Astrocyte of the hippocampus (primary cell): ENCODE results near the gene RAB38.

Experiments used
- DNase-seq: peaks from one replicate; pipeline ENCODE4 v3.0.0; 2011; ENCODE audit warnings: low read depth, low spot score

The RAB38 gene

DNA sequence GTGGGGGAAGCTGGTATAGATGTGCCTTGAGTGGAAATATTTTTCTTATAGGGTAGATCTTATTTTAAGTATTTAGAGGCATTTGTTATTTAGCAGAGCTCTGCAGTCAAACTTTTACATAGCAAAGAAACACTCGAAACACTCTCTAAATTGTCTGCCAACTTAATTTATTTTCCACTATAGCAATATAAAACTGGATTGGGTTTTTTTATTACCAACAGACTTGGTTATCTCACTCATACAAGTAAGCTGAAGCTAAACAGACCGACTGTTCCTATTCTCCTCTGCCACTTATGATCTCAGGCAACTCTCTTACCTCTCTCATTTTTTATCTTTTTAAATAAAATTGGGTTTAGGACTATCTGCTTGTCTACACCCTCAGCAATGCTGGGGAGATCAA lies 4.6 kb downstream of the RAB38 start:
- no peak for DNase-seq

DNA sequence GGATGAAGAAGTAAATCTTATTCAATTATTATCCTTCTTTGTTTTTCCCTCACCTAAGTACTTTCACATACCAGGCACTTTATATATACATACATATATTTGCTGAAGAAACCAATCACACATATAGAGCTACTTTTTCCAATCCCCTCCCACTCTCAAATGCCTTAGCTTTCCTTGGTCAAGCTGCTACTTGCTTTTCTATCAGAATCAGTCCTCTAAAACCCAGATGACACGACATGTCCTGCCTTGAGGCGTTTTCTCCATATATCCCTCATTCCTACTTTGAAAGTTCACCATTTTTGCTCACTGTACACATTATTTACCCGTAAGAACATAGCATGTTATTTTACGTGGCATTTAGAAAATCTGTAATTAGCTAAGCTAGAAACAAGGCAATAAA lies 5.4 kb downstream of the RAB38 start:
- no peak for DNase-seq

DNA sequence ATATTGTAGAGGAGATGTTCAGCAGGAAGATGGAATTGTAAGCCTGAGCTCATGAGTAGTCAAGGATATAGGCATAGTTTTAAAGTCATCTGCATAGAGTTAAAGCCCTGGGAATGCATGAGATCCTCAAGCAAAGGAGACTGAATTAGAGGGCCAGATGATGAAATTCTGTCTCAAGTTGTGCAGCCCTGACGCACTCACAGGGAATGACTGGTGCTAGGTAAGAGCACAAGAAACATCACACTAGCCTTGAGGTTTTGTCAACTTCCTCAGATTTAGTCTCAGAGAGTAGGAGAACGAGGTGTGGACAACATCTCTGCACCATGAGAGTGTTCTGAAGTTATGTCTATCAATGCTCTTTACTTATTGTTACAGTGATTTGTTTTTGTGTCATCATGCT lies 5.8 kb downstream of the RAB38 start:
- no peak for DNase-seq

DNA sequence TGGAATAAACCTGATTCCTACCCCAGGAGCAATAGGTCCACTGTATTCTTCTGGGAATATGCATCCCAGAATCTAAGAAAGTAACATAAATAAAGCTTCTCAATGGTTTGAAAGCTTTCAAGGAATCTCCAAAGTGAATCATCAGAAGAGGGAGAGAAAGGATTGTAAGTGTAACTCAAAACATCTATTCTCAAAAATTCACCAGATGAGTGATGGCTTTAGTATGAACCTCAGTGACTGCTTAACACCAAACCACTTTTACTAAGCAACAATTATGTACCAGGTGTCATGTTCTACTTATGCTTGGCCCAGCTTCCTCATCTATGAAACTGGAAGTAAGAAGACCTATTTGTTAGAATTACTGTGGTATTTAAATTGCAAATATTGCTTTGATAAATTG lies 7.4 kb downstream of the RAB38 start:
- DNase-seq = no peak

DNA sequence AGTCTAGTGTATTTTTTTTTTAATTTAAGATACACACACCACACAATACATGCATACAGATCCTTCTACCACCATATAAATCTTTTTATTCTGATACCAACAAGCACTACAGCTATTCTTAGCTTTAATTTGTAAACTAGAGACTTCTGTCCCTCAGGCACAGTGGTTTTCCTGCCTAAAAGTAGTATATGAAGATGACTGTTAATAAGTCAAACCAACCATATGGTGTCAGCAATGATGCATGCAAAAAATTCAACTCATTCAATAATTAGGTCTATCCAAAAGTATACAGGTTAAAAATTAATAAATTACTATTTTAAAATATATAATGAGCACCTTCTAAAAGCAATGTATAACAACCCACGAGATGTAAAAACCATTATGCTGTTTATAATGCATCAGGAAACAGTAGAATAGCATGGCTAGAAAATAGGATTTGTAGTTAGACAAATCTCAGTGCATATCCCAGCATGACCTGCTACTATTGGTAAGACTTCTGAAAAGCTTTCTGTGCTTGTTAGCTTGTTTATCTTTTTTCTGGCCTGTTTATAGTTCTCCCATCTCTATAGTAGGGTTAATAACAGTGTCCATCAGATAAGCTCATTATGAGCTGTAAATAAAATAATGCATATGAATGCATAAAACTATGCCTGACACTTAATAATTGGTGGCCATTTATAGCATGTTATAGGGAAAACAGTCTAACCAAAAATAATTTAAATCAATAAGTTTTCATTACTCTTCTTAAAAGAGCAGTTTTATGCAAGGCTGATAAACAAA lies 10.2 kb downstream of the RAB38 start:
- DNase-seq = no peak

DNA sequence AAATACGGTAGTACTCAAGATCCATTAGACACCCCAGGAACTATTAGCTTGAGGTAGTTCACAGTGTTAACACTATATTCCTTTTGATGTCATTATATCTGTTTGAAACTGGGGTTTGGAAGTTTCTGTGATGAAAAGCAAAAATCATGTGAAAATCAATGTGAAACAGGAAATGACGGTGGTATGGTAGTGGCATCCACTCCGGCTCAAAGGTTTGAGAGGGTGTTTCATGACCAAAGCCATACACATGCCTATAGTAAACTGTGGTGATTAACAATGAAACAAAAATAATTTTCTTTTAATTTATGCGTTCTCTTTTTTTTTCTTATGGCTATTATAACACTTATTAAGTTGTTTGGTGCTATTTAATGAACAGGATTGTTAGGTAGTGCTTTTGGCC lies 10.9 kb downstream of the RAB38 start:
- no peak for DNase-seq

DNA sequence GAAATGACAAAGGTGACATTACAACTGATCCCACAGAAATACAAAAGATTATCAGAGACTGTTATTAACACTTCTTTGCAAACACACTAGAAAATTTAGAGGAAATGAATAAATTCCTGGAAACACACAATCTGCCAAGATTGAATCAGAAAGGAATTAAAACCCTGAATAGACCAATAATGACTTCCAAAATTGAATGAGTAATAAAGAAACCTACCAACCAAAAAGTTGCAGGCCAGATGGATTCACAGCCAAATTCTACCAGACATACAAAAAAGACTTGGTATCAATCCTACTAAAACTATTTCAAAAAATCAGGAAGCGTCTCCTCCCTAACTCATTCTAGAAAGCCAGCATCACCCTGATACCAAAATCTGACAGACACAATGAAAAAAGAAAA lies 17.2 kb downstream of the RAB38 start:
- no peak for DNase-seq

DNA sequence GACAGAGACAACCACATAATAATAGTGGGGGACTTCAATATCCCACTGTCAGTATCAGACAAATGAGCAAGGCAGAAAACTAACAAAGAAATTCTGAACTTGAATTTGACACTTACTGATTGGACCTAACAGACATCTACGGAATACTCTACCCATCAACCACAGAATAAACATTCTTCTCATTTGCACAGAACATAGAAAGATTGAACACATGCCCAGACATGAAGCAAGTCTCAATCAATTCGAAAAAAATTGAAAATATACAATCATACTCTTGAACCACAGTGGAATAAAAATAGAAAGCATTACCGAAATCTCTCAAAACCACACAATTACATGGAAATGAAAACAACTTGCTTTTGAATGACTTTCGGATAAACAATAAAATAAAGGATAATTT lies 17.9 kb downstream of the RAB38 start:
- no peak for DNase-seq

DNA sequence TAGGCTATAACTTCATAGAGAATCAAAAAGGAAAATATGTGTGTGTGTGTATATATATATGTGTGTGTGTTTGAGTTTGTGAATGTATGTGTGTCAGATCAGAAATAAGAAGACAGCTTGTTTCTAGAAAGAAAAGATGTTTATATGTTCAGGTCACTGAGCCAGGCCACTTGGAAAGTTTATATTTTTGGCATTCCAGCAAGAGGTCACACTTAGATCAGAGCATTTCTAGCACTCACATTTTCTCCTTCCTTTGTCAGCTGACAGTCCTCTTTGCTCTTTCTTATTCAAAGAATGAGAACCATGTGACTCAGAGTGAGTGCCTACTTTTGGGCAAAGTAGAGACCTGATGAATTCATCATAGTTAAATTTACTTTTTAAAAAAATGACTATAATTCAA lies 22.9 kb downstream of the RAB38 start:
- DNase-seq = peak; percentile 16

DNA sequence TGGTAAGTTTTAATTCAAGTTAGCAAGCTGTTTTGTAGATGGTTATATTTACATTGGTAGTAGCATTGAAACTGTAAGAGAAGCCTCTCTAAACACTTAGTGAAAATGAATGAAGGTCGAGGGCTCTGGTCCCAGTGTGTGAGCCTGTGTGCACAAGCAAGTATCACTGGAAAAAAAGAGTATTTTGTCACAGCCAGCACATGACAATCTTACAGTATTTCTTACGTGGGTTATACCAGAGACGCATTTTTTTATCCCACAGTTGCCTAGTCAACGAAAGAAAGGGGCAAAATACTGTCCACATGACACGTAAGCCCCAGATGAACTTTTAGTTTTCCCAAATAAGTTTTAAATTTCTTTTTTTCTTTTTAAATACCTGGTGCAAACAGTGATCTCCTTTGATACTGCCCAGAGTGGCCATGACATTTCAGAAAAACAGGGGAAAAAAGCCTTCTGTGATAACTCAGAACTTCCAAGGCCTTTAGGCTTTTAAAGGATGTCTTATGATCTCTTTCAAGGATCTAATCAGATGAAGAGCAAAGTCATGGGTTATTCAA lies 23.5 kb downstream of the RAB38 start:
- DNase-seq = no peak

DNA sequence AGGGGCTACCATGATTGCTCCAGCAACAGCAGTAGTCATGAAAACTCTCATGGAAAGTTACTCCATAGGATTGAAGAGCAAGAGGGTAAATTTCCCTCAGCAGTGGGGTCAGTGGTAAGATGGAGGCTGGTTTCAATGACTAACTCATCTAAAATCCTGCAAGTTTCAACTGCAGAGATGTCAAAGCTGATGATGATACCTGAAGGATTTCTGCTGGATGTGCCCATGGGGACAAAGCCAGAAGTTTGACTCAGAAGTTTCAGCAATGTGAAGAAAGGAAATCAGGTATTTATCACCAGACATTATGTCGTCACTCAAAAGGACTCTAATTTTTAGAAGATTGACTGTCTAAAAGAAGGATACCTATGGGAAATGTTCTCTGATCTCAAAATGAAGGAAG lies 29.1 kb downstream of the RAB38 start:
- no peak for DNase-seq

DNA sequence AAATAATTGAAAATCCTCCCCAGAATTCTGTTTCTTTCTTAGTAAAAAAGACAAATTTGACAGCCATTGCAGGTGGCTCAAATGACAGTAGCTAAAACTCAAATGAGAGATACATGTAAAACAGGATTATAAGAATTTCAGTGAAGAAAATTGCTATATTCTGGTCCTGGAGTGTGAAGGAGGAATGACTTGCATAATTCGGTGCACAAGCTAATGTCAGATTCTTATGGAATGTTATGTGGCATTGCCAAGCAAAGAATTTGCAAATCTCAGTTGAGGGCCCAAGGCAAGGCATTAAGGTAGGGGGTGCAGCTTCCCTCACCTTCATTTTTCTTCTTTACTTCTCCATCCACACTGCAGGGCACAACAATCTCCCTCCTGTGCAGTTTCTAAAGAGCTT lies 35.4 kb downstream of the RAB38 start:
- no peak for DNase-seq

DNA sequence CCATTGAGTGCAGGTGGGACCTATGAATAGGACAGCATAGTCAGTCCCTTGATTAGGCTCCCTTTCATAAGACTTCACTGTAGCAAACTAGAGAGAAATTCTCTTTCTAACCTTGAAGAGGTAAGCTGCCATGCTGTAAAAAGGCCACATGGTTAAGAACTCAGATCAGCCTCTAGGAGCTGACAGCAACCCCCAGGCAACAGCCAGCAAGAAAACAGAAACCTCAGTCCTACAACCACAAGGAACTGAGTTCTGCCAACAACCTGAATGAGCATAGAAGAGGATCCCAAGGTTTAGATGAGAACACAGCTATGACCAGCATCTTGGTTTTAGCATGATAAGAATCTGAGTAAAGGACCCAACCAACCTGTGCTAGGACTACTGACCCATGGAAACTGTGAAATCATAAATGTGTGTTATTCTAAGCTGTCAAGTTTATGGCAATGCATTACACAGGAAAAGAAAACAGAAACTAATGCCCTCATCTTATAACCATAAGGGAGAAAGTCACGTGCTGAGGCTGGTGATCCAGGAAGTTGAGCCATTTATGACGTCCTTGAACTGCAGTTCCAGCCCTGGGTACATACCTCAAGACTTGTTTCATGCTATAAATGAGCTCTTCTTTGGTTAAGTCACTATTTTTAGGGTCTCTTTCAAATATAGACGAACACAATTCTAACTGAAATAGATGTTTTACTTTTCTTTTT lies 43.3 kb downstream of the RAB38 start:
- DNase-seq = no peak

DNA sequence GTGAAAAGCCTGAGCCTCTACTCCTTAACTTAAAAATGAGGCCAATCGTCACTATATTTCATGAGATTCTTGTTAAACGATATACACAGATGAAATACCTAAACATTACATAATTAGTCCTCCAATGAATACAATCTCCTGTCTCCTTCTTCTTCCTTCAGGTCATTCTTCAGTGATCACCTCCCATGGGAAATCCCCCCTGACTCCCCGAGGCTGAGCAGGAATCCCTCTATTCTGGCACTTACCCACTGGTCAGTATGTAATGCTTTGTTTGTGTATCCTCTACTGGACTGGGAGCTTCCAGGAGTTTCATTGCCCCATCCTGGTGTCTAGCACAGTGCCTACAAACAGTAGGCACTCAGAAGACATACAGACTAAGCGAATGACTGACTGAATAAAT lies 52.3 kb downstream of the RAB38 start:
- DNase-seq = no peak

DNA sequence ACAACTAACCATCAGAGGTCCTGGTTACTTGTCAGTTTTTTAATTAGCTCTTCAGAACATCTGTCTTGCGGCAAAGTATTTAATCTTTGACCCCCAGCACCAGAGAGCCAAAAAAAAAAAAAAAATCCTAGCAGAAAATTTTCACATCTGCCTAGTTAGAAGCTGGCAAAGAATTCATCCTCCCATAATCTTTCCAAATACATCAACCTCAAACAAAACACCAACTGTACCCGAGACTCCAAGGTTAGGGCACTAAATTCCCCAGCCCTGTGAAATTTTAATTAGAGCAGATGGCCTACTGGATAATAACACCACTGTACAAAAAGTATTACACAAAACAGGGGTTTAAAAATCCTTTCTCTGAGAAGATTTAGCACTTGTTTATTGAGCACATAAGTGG lies 55.7 kb downstream of the RAB38 start:
- DNase-seq = no peak

DNA sequence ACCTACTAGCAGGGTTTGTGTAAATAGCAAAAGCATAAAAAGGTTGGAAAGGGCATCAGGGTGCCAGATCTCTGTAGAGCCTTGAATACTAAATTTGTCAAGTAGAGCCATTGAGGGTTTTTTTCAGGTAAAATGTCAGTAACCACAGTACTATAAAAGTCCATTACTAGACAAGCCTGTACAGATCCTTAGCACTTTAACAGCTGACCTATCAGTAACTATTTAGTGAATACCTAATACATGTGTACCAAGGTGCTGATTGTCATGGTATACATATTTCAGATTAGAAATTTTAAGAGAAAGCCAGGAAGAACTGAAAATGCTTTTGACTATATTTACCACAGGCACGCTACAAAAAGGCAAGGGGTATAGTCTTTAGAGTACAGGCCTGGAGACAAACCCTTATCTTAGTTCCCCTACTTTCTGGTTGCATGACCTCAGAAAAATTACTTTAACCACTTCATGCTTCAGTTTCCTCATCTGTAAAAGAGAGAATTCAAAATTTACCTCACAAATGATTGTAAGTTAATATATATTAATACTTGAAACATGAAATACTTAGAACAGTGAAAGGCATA lies 57.9 kb downstream of the RAB38 start:
- no peak for DNase-seq

DNA sequence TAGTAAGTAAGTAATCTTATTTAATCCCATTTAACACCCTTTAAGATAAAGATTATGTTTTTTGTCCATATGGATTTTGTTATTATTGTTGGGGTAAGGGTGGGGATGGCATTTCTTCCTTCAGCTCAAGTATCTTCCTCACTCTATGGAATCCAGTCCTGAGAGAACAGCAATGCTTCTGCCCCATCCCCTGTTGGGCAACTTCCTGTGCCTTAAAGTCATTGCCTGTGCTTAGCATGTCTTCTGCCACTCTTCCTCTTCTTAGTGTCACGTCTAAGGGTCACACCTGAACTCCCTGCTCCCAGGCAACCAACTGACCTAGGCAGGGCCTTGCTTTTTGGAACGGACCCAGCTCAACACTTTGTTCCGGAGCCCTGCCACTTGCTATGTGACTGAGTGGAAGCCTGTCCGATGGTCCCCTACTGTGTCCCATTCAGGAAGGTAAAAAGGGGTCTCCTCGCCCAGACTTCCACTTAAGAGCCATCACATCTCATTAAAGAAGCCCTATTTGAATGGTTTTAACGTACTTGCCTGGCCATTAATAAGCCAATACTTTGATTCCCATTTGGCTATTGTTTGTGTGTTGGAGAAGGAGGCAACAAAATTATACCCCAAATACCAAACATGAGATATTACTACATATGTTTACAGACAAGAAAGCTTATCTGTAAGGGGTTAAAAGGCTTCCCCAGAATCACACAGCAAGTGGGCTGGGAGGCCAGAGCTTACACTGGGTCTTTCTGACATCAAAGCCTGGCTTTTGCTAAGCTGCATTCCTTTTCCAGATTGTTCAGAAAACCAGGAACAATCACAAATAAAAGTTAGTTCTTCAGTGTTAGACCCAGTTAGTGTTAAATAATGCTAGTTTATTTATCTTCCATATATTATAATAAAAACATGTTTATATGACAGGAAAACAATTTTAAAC lies 59.2 kb downstream of the RAB38 start:
- no peak for DNase-seq

DNA sequence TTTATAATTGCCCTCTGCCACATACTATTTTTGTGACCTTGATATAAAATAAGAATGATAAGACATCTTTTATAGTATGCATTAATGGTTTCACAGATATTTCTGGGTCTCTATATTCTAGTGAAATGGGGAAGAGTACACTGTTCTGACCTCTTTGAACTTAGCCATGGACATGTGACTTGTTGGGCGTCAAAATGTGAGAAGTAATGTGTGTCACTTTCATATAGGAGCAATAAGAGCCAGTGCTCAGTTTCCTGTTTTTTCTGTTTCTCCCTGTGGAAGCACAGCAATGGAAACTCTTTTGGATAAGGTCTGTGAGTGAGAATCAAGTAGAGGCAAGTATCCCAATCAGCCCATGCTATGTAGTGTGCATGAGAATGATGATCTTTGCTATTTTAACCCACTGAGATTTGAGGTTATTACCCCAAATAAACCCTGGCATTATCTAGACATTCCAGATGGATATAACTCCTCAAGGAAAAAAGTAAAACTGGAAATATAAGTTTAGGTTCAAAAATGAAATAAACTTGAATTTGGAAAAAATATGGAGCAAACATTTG lies 60.7 kb downstream of the RAB38 start:
- DNase-seq = no peak

DNA sequence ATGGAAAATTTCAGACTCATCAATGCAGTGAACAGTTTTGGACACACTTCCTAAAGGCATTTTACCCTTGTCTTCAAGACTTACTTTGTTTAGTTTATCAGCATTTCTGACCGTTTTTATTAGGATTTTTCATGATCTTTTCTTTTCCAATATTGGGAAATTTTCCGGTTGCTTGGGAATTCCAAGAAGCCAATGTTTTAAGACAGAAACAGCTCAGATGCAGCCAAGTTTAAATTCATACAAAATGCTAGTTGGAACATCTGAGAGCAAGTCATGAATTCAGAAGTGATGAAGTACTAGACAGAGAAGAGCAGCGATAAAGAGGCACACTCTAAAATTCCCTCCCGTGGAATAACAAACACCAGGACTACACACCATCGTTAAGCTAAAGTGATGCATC lies 68.6 kb downstream of the RAB38 start:
- no peak for DNase-seq

DNA sequence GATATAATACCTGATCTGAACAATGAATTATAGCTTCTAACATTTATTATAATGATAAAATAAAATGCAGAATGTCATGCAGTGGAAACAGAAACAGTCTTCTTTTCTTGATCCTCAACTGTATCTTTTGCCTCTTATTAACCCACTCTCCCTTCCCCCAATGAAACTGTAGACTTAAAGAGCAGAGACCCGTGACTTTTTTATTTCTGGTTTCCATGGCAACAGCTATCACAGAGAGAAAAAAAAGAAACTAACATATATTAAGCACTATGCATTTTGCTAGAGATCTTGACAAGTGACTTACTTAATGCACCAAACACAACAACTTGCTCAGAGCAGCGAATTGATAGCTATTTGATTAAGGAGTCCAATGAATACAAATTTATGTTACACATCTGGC lies 69.3 kb downstream of the RAB38 start:
- no peak for DNase-seq

DNA sequence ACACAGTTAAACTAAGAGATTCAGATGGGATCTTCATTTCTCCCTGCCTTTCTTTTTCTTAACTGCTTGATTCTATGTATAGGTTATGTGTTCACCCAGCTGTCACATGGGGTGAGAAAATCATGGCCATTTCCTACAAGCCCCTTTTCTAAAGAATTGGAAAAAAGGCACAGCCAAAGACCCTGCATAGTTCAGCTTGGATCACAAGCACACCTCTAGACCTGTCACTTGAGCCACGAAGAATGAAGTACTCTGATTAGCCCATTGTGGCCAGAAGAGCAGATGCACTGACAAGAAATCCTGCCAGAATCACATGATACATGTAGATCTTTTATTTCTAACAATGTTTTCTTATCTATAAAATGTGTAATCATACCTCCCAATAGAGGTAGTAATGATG lies 69.7 kb downstream of the RAB38 start:
- no peak for DNase-seq
